HG03558 (cell line): ENCODE measurements around the gene OR4K15.
"Not testable (repeated sequence)": the region's sequence is repeated elsewhere in the genome, so short reads cannot be mapped to it uniquely, and the experiment has no call there.

Experiments used
- ATAC-seq: cut with Tn5 transposase; IDR thresholded peaks from one replicate; pipeline ENCODE4 v1.9.1; 2021; ENCODE audit warnings: moderate number of reproducible peaks; ENCODE audit not compliant: unreplicated experiment; ENCODE audit errors: extremely low read depth

The OR4K15 gene, protein sequence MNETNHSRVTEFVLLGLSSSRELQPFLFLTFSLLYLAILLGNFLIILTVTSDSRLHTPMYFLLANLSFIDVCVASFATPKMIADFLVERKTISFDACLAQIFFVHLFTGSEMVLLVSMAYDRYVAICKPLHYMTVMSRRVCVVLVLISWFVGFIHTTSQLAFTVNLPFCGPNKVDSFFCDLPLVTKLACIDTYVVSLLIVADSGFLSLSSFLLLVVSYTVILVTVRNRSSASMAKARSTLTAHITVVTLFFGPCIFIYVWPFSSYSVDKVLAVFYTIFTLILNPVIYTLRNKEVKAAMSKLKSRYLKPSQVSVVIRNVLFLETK

DNA sequence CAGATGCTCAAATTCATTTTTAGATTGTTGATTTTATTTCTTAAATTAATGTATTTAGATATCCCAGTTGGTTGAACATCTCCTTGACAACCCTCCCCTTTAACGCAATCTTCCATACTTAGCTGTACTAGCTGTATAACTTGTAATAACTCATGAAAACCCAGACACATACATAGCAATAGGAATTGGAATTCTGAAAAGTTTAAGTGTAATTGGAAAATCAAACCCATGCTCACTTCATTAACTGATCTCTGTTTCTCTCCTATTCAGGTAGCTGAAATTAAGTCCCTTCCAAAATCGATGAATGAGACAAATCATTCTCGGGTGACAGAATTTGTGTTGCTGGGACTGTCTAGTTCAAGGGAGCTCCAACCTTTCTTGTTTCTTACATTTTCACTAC is at the start of gene OR4K15:
Gene OR4K15, plus strand, starts transcription at position 301 of the 400 bp plus-strand sequence. Its CDS starts 0 bp downstream, at position 301.
- ATAC-seq = no peak

DNA sequence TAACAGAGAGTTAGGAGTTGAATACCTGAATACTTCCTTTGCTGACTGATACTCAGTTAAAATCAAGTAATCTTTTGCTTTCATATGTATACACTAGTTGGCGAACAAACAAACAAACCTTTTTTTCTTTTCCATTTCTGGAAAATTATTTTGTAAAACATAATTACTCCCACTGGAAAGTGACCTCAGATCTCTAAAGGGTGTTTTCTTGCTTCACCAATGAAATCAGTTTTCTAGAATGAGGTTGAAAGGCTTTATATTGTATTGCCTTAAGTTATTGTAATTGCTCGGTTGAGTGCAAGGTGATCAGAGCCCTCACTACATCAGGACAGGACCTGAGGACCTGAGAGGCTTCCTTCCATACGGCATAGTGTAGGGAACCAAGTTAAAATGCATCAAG is 44.8 kb upstream of the OR4K15 start, which contains the start of gene OR4K1:
Gene OR4K1, plus strand, starts transcription at position 301 of the 400 bp plus-strand sequence. CDS start 4,750 bp downstream, outside the sequence.
- no peak for ATAC-seq

DNA sequence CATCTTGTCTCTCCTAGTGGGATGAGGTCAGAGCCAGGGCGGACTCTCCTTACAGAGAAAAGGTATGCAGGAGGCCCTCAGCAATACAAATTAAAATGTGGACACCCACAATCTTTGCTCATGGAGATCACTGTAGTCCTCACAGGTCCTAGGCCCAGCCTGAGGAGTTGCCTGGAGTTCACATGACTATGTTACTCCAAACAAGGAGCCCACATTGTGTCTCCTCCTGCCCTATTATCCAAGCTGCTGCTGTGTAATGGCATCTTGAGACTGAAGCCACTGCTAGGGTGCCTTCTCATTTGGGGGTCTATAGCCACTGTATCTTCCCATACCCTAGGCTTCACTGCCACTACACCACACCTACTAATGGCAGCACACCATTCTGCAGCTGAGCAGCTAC is 33.7 kb upstream of the OR4K15 start:
- no peak for ATAC-seq

DNA sequence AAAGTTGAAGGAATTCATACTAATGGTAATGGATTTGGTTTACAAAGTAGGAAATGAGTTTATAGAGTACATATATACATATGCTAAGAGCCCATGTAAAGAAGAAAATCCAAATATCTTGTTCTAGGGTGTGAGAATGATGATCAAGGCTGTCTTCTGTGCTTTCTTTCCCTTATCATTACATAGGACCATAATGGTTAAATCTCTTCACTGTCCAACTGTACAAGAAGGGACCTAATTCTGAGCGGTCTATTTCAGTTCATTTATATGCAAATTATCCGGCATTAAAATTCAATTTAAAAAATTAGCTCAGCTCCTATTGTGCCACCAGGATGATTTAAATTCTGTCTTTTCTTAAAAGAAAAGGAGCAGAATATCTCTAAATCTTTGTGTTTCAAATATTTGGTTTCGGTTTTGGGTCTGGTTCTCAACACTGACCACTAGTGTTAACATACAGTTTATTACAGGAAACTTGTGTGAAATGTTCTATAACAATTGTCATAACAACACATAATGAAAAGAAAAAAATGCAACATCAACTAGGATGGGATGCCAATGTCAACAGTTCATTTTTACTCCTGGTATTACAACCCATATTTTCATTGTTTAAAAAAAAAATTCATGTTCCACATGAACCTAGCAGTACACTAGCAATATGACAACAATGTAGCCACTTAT is 27.8 kb upstream of the OR4K15 start:
- ATAC-seq = no peak

DNA sequence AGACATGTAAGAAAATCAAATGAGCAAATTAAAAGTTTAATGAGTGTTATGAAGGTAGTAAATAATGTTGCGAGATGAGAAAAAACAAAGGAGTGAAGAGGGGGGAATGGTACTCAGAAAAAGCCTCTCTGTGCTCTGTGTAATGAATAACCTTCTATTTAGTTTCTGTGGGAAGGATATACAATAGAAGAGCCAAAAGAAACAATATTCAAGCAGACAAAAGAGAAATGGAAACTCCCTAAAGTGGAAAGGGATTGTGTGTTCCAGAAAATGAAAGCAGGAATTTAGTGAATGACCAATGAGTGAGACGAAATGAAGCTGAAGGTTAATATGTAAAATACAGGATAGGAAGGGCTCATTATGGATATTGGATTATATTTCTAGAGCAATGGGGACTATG is 26.2 kb upstream of the OR4K15 start:
- ATAC-seq = no peak

DNA sequence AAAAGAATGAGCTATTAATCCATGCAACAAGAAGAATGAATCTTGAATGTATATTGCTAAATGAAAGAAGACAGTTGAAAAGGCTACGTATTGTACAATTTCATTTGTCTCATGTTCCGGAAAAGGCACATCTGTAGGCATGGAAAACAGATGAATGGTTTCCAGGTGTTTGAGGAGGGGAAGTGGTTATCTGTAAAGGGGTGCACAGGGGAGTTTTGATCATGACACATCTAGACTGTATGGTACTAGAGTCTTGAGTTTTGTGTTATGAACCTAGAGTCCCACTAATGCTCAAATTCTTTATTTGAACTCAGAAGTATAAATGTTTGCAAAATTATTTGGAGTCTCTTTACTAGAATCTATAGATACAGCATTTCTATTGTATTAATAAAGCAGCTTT is 5.7 kb upstream of the OR4K15 start:
- ATAC-seq = not testable (repeated sequence)

DNA sequence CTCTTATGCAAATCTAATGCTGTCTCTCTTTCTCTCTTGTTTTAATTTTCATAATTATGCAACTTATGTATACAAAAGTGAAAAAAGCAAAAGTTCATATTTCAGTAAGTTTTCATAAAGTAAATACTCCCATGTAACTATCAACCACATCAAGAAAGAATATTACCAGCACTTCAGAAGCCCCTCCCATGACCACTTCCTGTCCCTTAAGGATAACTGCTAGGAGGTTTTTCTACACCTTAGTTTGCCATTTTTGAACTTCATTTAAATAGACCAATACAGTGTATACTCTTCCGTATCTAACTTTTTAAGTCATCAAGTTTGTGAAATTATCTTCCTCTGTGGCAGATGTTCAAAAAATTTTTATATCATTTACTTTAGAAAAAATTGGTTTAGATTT is 547 bp upstream of the OR4K15 start:
- ATAC-seq = no peak

DNA sequence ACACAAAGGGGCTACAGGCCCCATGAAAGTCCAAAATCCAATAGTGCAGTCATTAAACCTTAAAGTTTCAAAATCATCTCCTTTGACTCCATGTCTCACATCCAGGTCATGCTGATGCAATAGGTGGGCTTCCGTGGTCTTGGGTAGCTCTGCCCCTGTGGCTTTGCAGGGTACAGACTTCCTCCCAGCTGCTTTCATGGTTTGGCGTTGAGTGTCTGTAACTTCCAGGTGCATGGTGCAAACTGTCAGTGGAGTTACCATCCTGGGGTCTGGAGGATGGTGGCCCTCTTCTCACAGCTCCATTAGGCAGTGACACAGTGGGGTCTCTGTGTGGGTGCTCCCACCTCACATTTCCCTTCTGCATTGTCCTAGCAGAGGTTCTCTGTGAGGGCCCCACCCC is 18.0 kb downstream of the OR4K15 start:
- no peak for ATAC-seq

DNA sequence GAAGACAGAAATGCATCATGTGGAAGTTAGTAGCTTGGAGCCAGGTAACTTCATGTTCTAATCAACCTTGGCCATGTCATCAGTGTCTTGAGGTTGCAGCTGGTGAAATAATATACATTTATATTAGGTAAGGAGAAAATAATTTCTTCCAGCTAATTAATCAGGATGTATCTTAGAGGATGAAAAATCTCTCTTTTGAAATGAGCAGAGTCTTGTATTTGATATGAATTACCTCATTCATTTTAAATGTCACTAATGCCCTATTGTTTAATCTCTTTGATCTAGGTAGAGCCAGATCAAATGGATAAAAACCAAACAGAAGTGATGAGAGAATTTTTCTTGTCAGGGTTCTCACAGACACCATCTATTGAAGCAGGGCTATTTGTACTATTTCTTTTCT is 26.5 kb downstream of the OR4K15 start, which contains the start of gene OR4Q2:
Gene OR4Q2, plus strand, starts transcription at position 301 of the 400 bp plus-strand sequence.
- ATAC-seq = no peak

DNA sequence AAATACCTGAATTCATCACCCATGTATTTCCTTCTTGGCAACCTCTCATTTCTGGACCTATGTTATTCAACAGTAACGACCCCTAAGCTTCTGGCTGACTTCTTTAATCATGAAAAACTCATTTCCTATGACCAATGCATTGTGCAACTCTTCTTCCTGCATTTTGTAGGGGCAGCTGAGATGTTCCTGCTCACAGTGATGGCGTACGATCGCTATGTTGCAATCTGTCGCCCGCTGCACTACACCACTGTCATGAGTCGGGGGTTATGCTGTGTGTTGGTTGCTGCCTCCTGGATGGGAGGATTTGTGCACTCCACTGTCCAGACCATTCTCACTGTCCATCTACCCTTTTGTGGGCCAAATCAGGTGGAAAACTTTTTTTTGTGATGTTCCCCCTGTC is 26.9 kb downstream of the OR4K15 start:
- ATAC-seq = no peak

DNA sequence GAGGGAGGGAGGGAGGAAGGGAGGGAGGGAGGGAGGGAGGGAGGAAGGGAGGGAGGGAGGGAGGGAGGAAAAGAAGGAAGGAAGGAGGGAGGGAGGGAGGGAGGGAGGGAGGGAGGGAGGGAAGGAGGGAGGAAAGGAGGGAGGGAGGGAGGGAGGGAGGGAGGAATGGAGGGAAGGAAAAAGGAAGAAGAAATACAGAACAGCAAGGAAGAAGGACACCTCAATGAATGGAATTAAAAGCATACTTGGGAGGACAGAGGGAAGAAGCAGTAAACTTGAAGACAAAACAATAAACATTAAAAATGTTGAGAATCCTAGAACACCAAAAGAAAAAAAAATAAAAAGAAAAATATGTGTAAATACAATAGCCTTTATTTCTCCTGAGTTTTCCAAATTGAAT is 32.8 kb downstream of the OR4K15 start:
- ATAC-seq = no peak

DNA sequence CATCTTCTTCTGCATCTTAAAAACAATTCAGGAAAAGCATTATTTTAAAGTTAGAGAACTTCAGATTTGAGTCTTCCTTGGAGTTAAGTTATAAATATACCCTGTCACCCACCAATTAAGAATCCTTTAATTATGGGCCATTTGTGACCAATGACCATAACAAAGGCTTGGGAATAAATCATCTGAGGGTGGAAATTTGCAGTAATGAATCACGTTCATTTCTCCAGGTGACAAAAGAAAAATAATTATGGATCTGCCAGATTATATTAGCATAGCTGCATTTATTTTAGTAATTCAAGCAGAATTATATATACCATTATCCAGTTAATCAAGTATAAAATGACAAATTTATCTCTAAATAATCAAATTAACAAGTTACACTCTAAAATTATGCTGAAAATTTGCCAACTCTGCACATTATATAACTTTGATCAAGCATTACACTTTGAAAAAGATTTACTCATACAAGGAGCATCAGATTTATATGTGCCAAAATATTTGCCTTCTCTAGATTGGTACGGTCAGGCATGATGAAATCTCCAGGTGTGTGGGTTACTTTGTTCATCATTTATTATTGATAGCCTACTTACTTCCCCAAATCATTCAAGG is 44.0 kb downstream of the OR4K15 start, which contains the start of gene OR4K14:
Gene OR4K14, minus strand, starts transcription at position 51 of the 609 bp plus-strand sequence. CDS start 4,114 bp downstream, outside the sequence.
- ATAC-seq = no peak
